CD4-positive, alpha-beta T cell treated with Interleukin-21 for 1 hour (primary cell): ENCODE results near the gene RUNX3.

ENCODE experiments used
- DNase-seq: peaks from one replicate; pipeline ENCODE4 v3.0.0-alpha.2; 2020

RUNX3 gene

DNA sequence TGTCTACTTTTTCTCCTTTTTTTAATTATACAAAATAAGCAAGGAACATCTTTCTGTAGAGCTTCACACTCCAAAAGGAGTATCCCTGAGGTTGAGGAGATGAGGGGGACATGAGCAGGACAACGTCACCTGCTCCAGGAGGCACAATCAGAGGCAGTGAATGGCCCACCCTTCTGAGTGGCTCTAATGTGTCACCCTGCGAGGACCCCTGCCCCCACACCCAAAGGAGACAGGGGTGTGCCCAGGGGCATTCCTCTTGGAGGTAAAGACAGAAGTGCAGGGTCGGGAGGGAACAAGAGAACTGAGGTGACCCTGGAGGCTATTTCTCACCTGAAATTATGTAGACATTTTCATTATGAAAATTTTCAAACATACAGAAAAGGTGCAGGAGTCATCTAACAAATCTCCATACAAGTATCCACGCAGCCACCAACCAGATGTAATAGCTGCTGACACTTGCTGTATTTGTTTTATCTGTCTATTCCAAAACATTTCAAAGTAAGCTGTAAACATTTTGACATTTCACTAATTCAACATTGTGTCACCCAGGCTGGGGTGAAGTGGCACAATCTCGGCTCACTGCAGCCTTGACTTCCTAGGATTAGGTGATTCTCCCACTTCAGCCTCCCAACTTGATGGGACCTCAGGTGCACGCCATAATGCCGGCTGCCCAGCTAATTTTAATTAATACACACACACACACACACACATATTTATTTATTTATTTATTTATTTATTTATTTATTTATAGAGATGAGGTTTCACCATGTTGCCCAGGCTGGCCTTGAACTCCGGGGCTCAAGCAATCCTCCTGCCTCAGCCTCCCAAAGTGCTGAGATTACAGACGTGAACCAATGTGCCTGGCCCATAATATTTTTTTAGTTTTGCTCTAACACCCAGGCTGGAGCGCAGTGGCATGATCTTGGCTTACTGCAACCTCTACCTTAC, 70.7 kb downstream of the RUNX3 start:
- DNase-seq = no peak

GRCh38 chr1:24858277-24858676, 71.8 kb downstream of the RUNX3 start:
- DNase-seq = no peak

DNA sequence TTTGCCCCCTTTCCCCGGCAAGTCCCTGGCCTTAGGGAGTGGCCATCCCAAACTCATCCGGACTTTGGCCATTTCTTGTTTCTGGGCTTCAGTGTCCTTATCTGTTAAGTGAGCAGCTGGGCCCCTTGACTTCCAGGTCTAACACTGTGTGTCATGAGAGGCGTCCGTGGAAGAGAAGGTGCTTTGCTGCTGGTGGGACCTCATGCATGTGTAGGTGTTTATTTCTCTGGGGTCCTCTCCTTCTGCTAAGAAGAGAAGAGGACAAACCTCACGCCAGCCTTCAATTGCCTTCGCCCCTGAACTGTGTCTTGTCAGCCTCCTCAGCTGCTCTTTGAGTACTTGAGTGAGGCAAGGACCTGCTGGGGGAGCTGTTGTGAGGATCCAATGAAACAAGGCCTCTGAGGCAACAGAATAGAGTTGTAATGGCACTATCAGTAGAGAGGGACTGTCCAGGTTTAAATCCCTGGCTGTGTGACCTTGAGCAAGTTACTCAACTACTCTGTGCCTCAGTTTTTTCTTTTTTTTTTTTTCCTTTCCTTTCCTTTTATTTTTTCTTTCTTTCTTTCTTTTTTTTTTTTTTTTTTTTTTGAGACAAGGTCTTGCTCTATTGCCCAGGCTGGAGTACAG, 72.5 kb downstream of the RUNX3 start:
- peak; percentile 21 for DNase-seq

- DNase-seq = peak; percentile 40
Measured at GRCh38 chr1:24856787-24857506, 73.1 kb downstream of the RUNX3 start.

GRCh38 chr1:24855474-24855873, 74.6 kb downstream of the RUNX3 start:
- DNase-seq = no peak

GRCh38 chr1:24853649-24854048, 76.4 kb downstream of the RUNX3 start:
- no peak for DNase-seq

GRCh38 chr1:24850328-24850920, 79.7 kb downstream of the RUNX3 start:
- no peak for DNase-seq

GRCh38 chr1:24849672-24850295, 80.3 kb downstream of the RUNX3 start:
- DNase-seq = peak; percentile 32
